NT2/D1 (cell line): ENCODE data around the gene ARID1B.

ENCODE experiments used
- SUZ12 ChIP-seq: IDR thresholded peaks from 2 replicates; pipeline ENCODE4 v1.6.1; 2011; ENCODE audit not compliant: insufficient read length, insufficient read depth; ENCODE audit errors: extremely low read depth
- YY1 ChIP-seq: IDR thresholded peaks from 2 replicates; pipeline ENCODE4 v1.6.1; 2011; ENCODE audit not compliant: insufficient read length, insufficient read depth

GRCh38 chr6:156848123-156848522, 70.9 kb downstream of the ARID1B start:
- TF ChIP-seq SUZ12 (no peak), YY1 (no peak)
